IMR-90 (cell line): ENCODE results near the gene AMT. TPM values are rescaled to one million over a fixed set of nuclear protein-coding genes. Genes with fewer than 3 reads are reported as not detected.

Source experiments
- ATAC-seq: fragments of 200-7000 bp; cut with Tn5 transposase; 2 replicates; pipeline ENCODE4 v1.9.1; 2020; ENCODE audit warnings: low read depth, mild to moderate bottlenecking, moderate library complexity
- Bru-seq: library from RNA; stranded (reverse); fragments of 400-500 nt; gene quantifications from one replicate; lab custom pipeline; 2021; lab: Mats Ljungman, UMichigan
- BruChase-seq, 2 experiments: library from RNA; stranded (reverse); fragments of 400-500 nt; gene quantifications; one replicate each; lab custom pipeline; 2021; lab: Mats Ljungman, UMichigan
- BruUV-seq: library from RNA; stranded (reverse); fragments of 400-500 nt; replicated peaks from 2 replicates; lab custom pipeline; 2021; lab: Mats Ljungman, UMichigan
- CTCF ChIA-PET: fragments of 300-600 bp; formaldehyde crosslinking; extraction: SDS; loops from one replicate; lab custom pipeline; 2021; ENCODE audit warnings: antibody characterized with exemption; lab: Yijun Ruan, JAX
- POLR2A ChIA-PET: fragments of 300-600 bp; sonication (Branson Sonifier 250); formaldehyde crosslinking; loops from one replicate; lab custom pipeline; 2022; ENCODE audit warnings: antibody characterized with exemption; ENCODE audit not compliant: unreplicated experiment; lab: Charles Lee
- DNase-seq: peaks from one replicate; pipeline ENCODE4 v3.0.0; 2013
- H2AFZ ChIP-seq: replicated peaks from 2 replicates; pipeline ENCODE3; 2013; ENCODE audit warnings: low read length, mild to moderate bottlenecking; ENCODE audit not compliant: poor library complexity
- H2AK5ac ChIP-seq: 2 replicates; pipeline ENCODE4 v1.6.1; 2013; ENCODE audit warnings: low read depth, low read length, inconsistent platforms
- H2AK9ac ChIP-seq: replicated peaks from 2 replicates; pipeline ENCODE3; 2013; ENCODE audit warnings: mild to moderate bottlenecking, low read depth, low read length, moderate library complexity; ENCODE audit not compliant: poor library complexity
- H2BK120ac ChIP-seq: 2 replicates; pipeline ENCODE4 v1.6.1; 2013; ENCODE audit warnings: low read depth, low read length, inconsistent platforms
- H2BK15ac ChIP-seq: 3 replicates; pipeline ENCODE4 v1.6.1; 2013; ENCODE audit warnings: low read depth, low read length, inconsistent platforms
- H2BK20ac ChIP-seq: 2 replicates; pipeline ENCODE4 v1.6.1; 2013; ENCODE audit warnings: low read depth, mild to moderate bottlenecking, inconsistent platforms, low read length, moderate library complexity
- H2BK5ac ChIP-seq: 2 replicates; pipeline ENCODE4 v1.6.1; 2013; ENCODE audit warnings: mild to moderate bottlenecking, low read depth, low read length, inconsistent platforms; ENCODE audit not compliant: poor library complexity, severe bottlenecking
- H3K14ac ChIP-seq: replicated peaks from 2 replicates; pipeline ENCODE4 v1.6.1; 2013; ENCODE audit warnings: low read depth, low read length, inconsistent platforms
- H3K18ac ChIP-seq: 2 replicates; pipeline ENCODE4 v1.6.1; 2013; ENCODE audit warnings: low read depth, low read length, control low read depth
- H3K23ac ChIP-seq: 2 replicates; pipeline ENCODE4 v1.6.1; 2013; ENCODE audit warnings: low read depth, low read length, inconsistent platforms
- H3K27ac ChIP-seq: 2 replicates; pipeline ENCODE4 v1.5.1; 2013; ENCODE audit warnings: mild to moderate bottlenecking, control low read depth, low read length; ENCODE audit not compliant: insufficient read depth
- H3K27me3 ChIP-seq: 2 replicates; pipeline ENCODE4 v1.6.1; 2013; ENCODE audit warnings: low read length; ENCODE audit not compliant: control insufficient read depth, insufficient read depth
- H3K36me3 ChIP-seq: 2 replicates; pipeline ENCODE4 v1.6.1; 2013; ENCODE audit warnings: low read length, mixed read lengths; ENCODE audit not compliant: control insufficient read depth, insufficient read depth
- H3K4ac ChIP-seq: 2 replicates; pipeline ENCODE4 v1.6.1; 2013; ENCODE audit warnings: low read depth, low read length, inconsistent platforms
- H3K4me1 ChIP-seq: 2 replicates; pipeline ENCODE4 v1.6.1; 2013; ENCODE audit warnings: low read length, mixed read lengths; ENCODE audit not compliant: control insufficient read depth, insufficient read depth
- H3K4me2 ChIP-seq: 2 replicates; pipeline ENCODE4 v1.6.1; 2013; ENCODE audit warnings: low read depth, mild to moderate bottlenecking, control low read depth, low read length, moderate library complexity
- H3K4me3 ChIP-seq: 2 replicates; pipeline ENCODE4 v1.5.1; 2013; ENCODE audit warnings: low read depth, mild to moderate bottlenecking, control low read depth, low read length, moderate library complexity; ENCODE audit not compliant: insufficient read depth
- H3K56ac ChIP-seq: 2 replicates; pipeline ENCODE4 v1.6.1; 2013; ENCODE audit warnings: low read length, inconsistent platforms; ENCODE audit not compliant: insufficient read depth; ENCODE audit errors: extremely low read depth
- H3K79me1 ChIP-seq, 2 experiments: 2 replicates each; pipeline ENCODE4 v1.6.1; 2013; ENCODE audit warnings: low read length in 2 of 2, inconsistent platforms in 1 of 2, low read depth in 1 of 2
- H3K9ac ChIP-seq: 2 replicates; pipeline ENCODE4 v1.6.1; 2013; ENCODE audit warnings: low read depth, low read length, control low read depth
- H3K9me1 ChIP-seq: 2 replicates; pipeline ENCODE4 v1.6.1; 2013; ENCODE audit warnings: low read length, inconsistent platforms; ENCODE audit not compliant: insufficient read depth
- H3K9me3 ChIP-seq: 2 replicates; pipeline ENCODE4 v1.6.1; 2013; ENCODE audit warnings: low read length; ENCODE audit not compliant: control insufficient read depth, insufficient read depth
- H4K20me1 ChIP-seq: 2 replicates; pipeline ENCODE4 v1.6.1; 2013; ENCODE audit warnings: low read length, inconsistent platforms; ENCODE audit not compliant: insufficient read depth
- H4K5ac ChIP-seq: 2 replicates; pipeline ENCODE4 v1.6.1; 2013; ENCODE audit warnings: mild to moderate bottlenecking, low read depth, low read length, control low read depth
- H4K8ac ChIP-seq, 2 experiments: 2 replicates each; pipeline ENCODE4 v1.6.1; 2013; ENCODE audit warnings: low read depth in 2 of 2, low read length in 2 of 2, control low read depth in 1 of 2, inconsistent platforms in 1 of 2
- H4K91ac ChIP-seq: 2 replicates; pipeline ENCODE4 v1.6.1; 2013; ENCODE audit warnings: low read depth, low read length, inconsistent platforms; ENCODE audit not compliant: insufficient read depth
- CEBPB ChIP-seq: IDR thresholded peaks from 2 replicates; pipeline ENCODE4 v1.6.1; 2012; ENCODE audit warnings: low read depth, low read length, improper control_type of control experiment
- CHD1 ChIP-seq: IDR thresholded peaks from 2 replicates; pipeline ENCODE4 v1.6.1; 2012; ENCODE audit warnings: low read depth, low read length, improper control_type of control experiment
- MAZ ChIP-seq: IDR thresholded peaks from 2 replicates; pipeline ENCODE4 v1.6.1; 2012; ENCODE audit warnings: low read depth, mild to moderate bottlenecking, low read length, improper control_type of control experiment, moderate library complexity, borderline replicate concordance
- MXI1 ChIP-seq: IDR thresholded peaks from 2 replicates; pipeline ENCODE4 v1.6.1; 2012; ENCODE audit warnings: low read depth, mild to moderate bottlenecking, low read length, moderate library complexity, borderline replicate concordance
- NFE2L2 ChIP-seq: fragments of 150-350 bp; IDR thresholded peaks from 2 replicates; pipeline ENCODE4 v1.6.1; 2016; ENCODE audit warnings: low read depth, mild to moderate bottlenecking, low read length
- POLR2A ChIP-seq: IDR thresholded peaks from 2 replicates; pipeline ENCODE4 v1.6.1; 2012; ENCODE audit warnings: mild to moderate bottlenecking, low read depth, low read length
- RAD21 ChIP-seq: IDR thresholded peaks from 2 replicates; pipeline ENCODE4 v1.6.1; 2012; ENCODE audit warnings: low read length, improper control_type of control experiment
- SMC3 ChIP-seq: fragments of 150-350 bp; IDR thresholded peaks from 2 replicates; pipeline ENCODE4 v1.6.1; 2016; ENCODE audit warnings: low read depth, mild to moderate bottlenecking, antibody characterized with exemption, low read length, moderate library complexity
- USF2 ChIP-seq: fragments of 150-350 bp; IDR thresholded peaks from 2 replicates; pipeline ENCODE4 v1.6.1; 2017; ENCODE audit warnings: mild to moderate bottlenecking, antibody characterized with exemption, low read length, low read depth
- WGBS, 2 experiments: methylation state at CpG; one replicate each; pipeline versions ENCODE4 v1.1.5 to v1.1.7; 2013; ENCODE audit warnings: missing lambda C conversion rate in 2 of 2; ENCODE audit not compliant: insufficient read length in 1 of 2; ENCODE audit errors: extremely low coverage in 2 of 2; 5-methylcytosine and 5-hydroxymethylcytosine counted together
- dilution Hi-C: fragments of 300-500 bp; cut with HindIII; formaldehyde crosslinking; loops from one replicate; pipeline ENCODE4 v1.14.3; 2018; ENCODE audit warnings: low sequenced_read_pairs; ENCODE audit not compliant: unreplicated experiment
- in situ Hi-C: fragments of 300-500 bp; cut with MboI; formaldehyde crosslinking; loops from 3 replicates; pipeline ENCODE4 v1.14.3; 2019; ENCODE audit warnings: low sequenced_read_pairs, inconsistent platforms, mixed read lengths
- intact Hi-C: fragments of 100-400 bp; cut with micrococcal nuclease; formaldehyde crosslinking; loops from 2 replicates; pipeline ENCODE4 v1.10.0; 2022
- long read RNA-seq: library from polyadenylated mRNA; unstranded; transcript quantifications from one replicate; pipeline ENCODE4 v2.0.0, GENCODE V29; 2021; ENCODE audit not compliant: unreplicated experiment
- polyA plus RNA-seq, 3 experiments: library from polyadenylated mRNA; depleted of rRNA; stranded (reverse); fragments of >200 nt; gene quantifications; 2 replicates each; pipeline ENCODE4 v1.2.3, GENCODE V29; 2012; ENCODE audit warnings: low replicate concordance in 1 of 3
- total RNA-seq: library from RNA; depleted of rRNA; stranded (reverse); fragments of >200 nt; gene quantifications from 2 replicates; pipeline ENCODE4 v1.2.3, GENCODE V29; 2012; rRNA removed
- TF ChIP-seq, protein P1 (sequence below): conservative IDR thresholded peaks from 2 replicates; pipeline ENCODE4 v1.5.1; 2012; ENCODE audit warnings: mild to moderate bottlenecking, low read depth, low read length, improper control_type of control experiment

The AMT gene, protein sequence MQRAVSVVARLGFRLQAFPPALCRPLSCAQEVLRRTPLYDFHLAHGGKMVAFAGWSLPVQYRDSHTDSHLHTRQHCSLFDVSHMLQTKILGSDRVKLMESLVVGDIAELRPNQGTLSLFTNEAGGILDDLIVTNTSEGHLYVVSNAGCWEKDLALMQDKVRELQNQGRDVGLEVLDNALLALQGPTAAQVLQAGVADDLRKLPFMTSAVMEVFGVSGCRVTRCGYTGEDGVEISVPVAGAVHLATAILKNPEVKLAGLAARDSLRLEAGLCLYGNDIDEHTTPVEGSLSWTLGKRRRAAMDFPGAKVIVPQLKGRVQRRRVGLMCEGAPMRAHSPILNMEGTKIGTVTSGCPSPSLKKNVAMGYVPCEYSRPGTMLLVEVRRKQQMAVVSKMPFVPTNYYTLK
- total RNA-seq (0.28 and 0.36 TPM in 2 replicates), polyA plus RNA-seq (2012; rRNA removed) (5.0 and 5.5 TPM in 2 replicates), Bru-seq, nascent RNA (percentile 36 among the genes with signal in this experiment), BruChase-seq, experiment 1, labeled RNA remaining after a 6-hour chase (percentile 73 among the genes with signal in this experiment), BruChase-seq, experiment 2, labeled RNA remaining after a 2-hour chase (percentile 54 among the genes with signal in this experiment)
- polyA plus RNA-seq (2012; cell fraction: cytosol; rRNA removed), result 0.90 and 0.91 TPM in 2 replicates
- 47.6 and 77.6 TPM in 2 replicates for polyA plus RNA-seq (2012; cell fraction: nucleus; rRNA removed; ENCODE audit: low replicate concordance)
- long read RNA-seq, partial matches to known transcripts, result 1 of 6 reads
- long read RNA-seq, other reads (novel, unspliced or antisense), result 1 of 6 reads

DNA sequence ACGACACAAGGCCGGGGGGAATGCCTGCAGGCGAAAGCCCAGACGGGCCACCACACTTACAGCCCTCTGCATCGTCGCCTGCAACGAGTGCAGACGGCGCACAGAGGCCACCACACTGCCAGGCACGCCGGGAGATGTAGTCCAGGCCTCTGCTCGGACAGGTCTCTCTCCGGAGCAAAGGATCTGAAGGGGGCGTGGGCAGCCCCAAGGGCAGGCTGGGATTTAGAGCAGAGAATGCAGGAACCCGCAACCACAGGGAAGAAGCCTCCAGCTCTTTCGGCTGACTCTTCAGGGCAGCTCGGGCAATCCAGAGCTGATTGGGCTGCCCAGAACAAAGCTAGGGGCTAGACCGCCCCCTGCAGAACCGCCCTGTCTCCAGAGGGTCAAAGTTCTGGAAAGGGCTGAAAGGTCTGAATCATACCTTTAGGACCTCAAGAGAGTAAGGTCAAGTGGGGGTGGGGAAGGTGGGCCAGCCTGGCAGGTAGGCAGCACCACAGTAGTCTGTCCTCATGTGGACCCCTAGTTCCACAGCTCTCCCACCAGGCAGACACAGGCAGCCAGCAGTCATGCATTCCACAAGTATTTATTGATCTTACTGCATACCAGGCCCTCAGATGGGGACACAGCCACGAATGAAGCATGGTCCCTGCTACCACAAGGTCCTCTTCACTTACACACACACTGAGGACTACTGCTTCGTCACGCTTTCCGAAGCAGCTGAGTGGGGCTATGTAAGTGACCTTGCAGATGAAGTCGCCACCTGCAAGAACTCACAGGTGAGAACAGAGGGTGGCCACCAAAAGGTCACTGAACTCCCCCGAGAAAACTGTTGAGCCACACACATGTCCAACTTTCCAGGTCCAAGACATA, at the start of gene AMT:
Gene AMT, minus strand, starts transcription at position 95 of the 870 bp plus-strand sequence. Its CDS starts 23 bp downstream, at position 72.
- Histone ChIP-seq H3K4me1 (peaks cover 22% of the 10 kb centered on the region), H2AK9ac (peak within 1 kb of the TSS; percentile 19), H3K4me3 (no peak within 1 kb of the TSS), H3K36me3 (peaks cover 22% of the 10 kb centered on the region), H4K91ac (no peak within 1 kb of the TSS), H3K4me2 (peak within 1 kb of the TSS; percentile 48), H4K5ac (peak within 1 kb of the TSS; percentile 42; the same call in 1 of the 2 replicates), H3K56ac (no peak within 1 kb of the TSS), H3K79me1 (peaks cover 6 to 42% of the 10 kb centered on the region in 2 experiments; a peak in 3 of 4 replicates), H2BK120ac (peak within 1 kb of the TSS; percentile 42), H4K8ac (peak within 1 kb of the TSS in 1 of 2 experiments; percentile 14; a peak in 1 of 4 replicates), H2BK20ac (0 out of 2 replicates have a peak within 1 kb of the TSS, but pooled peaks have one; percentile 21), H3K27ac (peak within 1 kb of the TSS; percentile 2; the same call in 1 of the 2 replicates), H3K27me3 (no peaks in the 10 kb centered on the region), H2AFZ (peak within 1 kb of the TSS; percentile 26), H3K9me3 (no peaks in the 10 kb centered on the region), H3K18ac (peak within 1 kb of the TSS; percentile 26; the same call in 1 of the 2 replicates), H4K20me1 (peaks cover 9% of the 10 kb centered on the region), H3K14ac (peak within 1 kb of the TSS; percentile 12; the same call in 1 of the 2 replicates), H2AK5ac (peak within 1 kb of the TSS; percentile 83), H2BK15ac (peak within 1 kb of the TSS; percentile 17; the same call in 1 of the 3 replicates), H3K23ac (0 out of 2 replicates have a peak within 1 kb of the TSS, but pooled peaks have one; percentile 40), H3K4ac (peak within 1 kb of the TSS; percentile 63), H2BK5ac (peak within 1 kb of the TSS; percentile 39), H3K9me1 (peaks cover 39% of the 10 kb centered on the region), H3K9ac (no peak within 1 kb of the TSS)
- dilution Hi-C loops (no loop called here), intact Hi-C loops (no loop called here), in situ Hi-C loops (no loop called here)
- ChIA-PET POLR2A (no interaction called here), CTCF (no interaction called here)
- ATAC-seq (peak; percentile 46), DNase-seq (peak; percentile 30)
- TF ChIP-seq NFE2L2, result no peak
- TF ChIP-seq MAZ, result no peak
- no peak for TF ChIP-seq POLR2A
- no peak for TF ChIP-seq SMC3
- TF ChIP-seq RAD21, result no peak
- no peak for TF ChIP-seq CHD1
- no peak for TF ChIP-seq MXI1
- no peak for TF ChIP-seq USF2
- TF ChIP-seq, protein P1, sequence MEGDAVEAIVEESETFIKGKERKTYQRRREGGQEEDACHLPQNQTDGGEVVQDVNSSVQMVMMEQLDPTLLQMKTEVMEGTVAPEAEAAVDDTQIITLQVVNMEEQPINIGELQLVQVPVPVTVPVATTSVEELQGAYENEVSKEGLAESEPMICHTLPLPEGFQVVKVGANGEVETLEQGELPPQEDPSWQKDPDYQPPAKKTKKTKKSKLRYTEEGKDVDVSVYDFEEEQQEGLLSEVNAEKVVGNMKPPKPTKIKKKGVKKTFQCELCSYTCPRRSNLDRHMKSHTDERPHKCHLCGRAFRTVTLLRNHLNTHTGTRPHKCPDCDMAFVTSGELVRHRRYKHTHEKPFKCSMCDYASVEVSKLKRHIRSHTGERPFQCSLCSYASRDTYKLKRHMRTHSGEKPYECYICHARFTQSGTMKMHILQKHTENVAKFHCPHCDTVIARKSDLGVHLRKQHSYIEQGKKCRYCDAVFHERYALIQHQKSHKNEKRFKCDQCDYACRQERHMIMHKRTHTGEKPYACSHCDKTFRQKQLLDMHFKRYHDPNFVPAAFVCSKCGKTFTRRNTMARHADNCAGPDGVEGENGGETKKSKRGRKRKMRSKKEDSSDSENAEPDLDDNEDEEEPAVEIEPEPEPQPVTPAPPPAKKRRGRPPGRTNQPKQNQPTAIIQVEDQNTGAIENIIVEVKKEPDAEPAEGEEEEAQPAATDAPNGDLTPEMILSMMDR, result no peak
- TF ChIP-seq CEBPB, result no peak
- WGBS, 2 experiments, result 50% methylated on average over 7 of the region's 25 CpGs; no CpG with 5 or more reads in 1 of the 2 experiments
- no TSS peak for BruUV-seq
